Chondrocyte (in vitro differentiated cells): Measurements from ENCODE around the gene MRPL41. TPM values are rescaled to one million over a fixed set of nuclear protein-coding genes. Genes with fewer than 3 reads are reported as not detected.
"Not testable (repeated sequence)": the region's sequence is repeated elsewhere in the genome, so short reads cannot be mapped to it uniquely, and the experiment has no call there.

Source experiments
- DNase-seq: peaks from one replicate; pipeline ENCODE4 v3.0.0; 2021; ENCODE audit warnings: mixed read lengths, low spot score
- H3K27ac Mint-ChIP-seq: one replicate; pipeline ENCODE4 v1.8.0; 2021; ENCODE audit warnings: mild to moderate bottlenecking, moderate library complexity, mixed read lengths; ENCODE audit not compliant: unreplicated experiment
- H3K27me3 Mint-ChIP-seq: 2 replicates; pipeline ENCODE4 v1.8.0; 2021; ENCODE audit warnings: low read depth, mixed read lengths
- H3K36me3 Mint-ChIP-seq: 2 replicates; pipeline ENCODE4 v1.8.0; 2021; ENCODE audit warnings: low read depth, mixed read lengths
- H3K4me1 Mint-ChIP-seq: 2 replicates; pipeline ENCODE4 v1.8.0; 2021; ENCODE audit warnings: low read depth, mild to moderate bottlenecking, mixed read lengths
- H3K4me3 Mint-ChIP-seq: one replicate; pipeline ENCODE4 v1.8.0; 2021; ENCODE audit warnings: mild to moderate bottlenecking, moderate library complexity, mixed read lengths; ENCODE audit not compliant: unreplicated experiment
- H3K9me3 Mint-ChIP-seq: 2 replicates; pipeline ENCODE4 v1.8.0; 2021; ENCODE audit warnings: low read depth, mixed read lengths
- CTCF ChIP-seq: fragments of 200-600 bp; sonication (generic); IDR thresholded peaks from 2 replicates; pipeline ENCODE4 v1.5.0; 2021; ENCODE audit warnings: antibody characterized with exemption, mild to moderate bottlenecking, moderate library complexity
- total RNA-seq: library from RNA; stranded (reverse); gene quantifications from 3 replicates; pipeline ENCODE4 v1.2.1, GENCODE V29; 2021

MRPL41 gene
- total RNA-seq, 1 donor from 2014 or later, result 55.4 TPM

DNA sequence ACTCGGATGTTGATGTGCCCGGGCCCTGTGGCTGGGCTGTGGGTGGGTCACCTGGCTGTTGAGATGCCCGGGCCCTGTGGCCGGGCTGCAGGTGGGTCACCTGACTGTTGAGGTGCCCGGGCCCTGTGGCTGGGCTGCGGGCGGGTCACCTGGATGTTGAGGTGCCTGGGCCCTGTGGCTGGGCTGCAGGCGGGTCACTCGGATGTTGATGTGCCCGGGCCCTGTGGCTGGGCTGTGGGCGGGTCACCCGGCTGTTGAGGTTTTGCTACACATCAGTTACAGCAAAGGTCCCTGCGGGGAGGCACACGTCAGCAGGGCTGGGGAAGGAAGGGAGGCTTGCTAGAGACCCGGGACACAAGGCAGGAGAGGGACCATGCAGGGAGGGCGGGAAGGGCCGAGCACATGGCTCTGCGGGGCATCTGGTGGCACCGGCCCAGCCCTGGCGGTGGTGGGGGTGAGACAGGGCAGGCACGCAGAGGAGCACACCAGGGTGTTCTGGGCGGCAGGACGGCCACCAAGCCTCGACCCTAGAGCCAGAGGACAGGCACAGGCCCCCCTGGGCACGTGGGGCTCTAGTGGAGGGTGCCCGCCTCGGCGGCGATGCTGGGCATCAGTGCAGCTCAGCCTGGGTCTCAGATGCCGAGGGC lies 36.9 kb upstream of the MRPL41 start:
- Mint-ChIP-seq H3K4me1 (no peaks in the 10 kb centered on the region), H3K27ac (no peak overlapping the region), H3K9me3 (no peaks in the 10 kb centered on the region), H3K27me3 (no peaks in the 10 kb centered on the region), H3K36me3 (peaks cover 1% of the 10 kb centered on the region), H3K4me3 (no peak overlapping the region)
- DNase-seq, result no peak
- TF ChIP-seq CTCF, result no peak

DNA sequence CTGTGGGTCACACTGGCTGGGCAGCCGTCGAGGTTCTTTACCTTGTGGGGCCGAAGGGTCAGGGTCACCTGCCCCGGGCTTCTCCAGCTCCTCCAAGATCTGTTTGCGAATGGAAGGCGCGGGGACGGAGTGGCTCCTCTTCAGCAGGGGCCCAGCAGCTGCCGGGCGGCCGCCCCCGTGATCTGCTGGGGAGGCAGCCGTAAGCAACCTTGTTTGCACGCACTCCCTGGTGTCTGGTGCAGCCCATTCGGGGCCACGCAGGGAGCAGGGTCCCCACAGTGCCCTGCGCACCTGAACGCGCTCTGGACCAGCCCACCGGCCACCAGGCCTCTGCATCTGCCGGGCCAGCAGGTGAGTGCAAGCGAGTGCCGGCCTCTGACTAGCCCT lies 36.3 kb upstream of the MRPL41 start:
- H3K4me3 Mint-ChIP-seq, result no peak overlapping the region
- H3K27me3 Mint-ChIP-seq, result no peaks in the 10 kb centered on the region
- TF ChIP-seq CTCF, result no peak
- no peaks in the 10 kb centered on the region for H3K4me1 Mint-ChIP-seq
- H3K9me3 Mint-ChIP-seq, result no peaks in the 10 kb centered on the region
- H3K36me3 Mint-ChIP-seq, result peaks cover 1% of the 10 kb centered on the region
- H3K27ac Mint-ChIP-seq, result no peak overlapping the region
- no peak for DNase-seq

DNA sequence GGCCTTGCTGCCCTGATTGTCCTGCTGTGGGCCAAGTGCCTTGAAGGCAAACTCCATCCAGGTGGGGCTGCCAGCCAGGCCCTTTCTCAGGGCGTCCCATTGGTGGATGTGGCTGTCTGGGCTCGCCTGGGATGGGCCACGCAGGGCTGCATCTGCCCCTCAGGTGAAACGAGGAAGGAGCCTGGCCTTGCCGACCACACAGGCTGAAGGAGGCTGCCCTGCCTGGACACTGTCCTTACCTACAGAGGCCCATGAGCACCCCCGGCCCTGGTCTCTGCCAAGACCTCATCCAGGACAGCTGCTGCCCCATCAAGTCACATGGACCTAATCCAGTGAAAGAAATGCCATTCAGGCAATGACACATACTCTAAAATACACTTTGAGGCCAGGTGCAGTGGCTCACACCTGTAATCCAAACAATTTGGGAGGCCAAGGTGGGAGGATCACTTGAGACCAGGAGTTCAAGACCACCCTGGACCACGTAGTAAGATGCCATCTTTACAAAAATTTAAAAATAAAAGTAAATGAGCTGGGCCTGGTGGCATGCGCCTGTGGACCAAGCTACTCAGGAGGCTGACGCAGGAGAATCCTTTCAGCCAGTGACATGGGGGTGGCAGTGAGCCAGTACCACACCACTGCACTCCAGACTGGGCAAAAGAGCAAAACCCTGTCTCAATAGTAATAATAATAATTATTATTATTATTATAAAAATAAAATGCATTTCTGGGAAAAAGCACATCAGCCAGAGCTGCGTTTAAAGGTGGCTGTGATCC lies 35.3 kb upstream of the MRPL41 start:
- no peaks in the 10 kb centered on the region for H3K27me3 Mint-ChIP-seq
- peaks cover 3% of the 10 kb centered on the region for H3K36me3 Mint-ChIP-seq
- DNase-seq, result no peak
- no peak overlapping the region for H3K27ac Mint-ChIP-seq
- no peaks in the 10 kb centered on the region for H3K4me1 Mint-ChIP-seq
- H3K4me3 Mint-ChIP-seq, result no peak overlapping the region
- no peak for TF ChIP-seq CTCF
- no peaks in the 10 kb centered on the region for H3K9me3 Mint-ChIP-seq

DNA sequence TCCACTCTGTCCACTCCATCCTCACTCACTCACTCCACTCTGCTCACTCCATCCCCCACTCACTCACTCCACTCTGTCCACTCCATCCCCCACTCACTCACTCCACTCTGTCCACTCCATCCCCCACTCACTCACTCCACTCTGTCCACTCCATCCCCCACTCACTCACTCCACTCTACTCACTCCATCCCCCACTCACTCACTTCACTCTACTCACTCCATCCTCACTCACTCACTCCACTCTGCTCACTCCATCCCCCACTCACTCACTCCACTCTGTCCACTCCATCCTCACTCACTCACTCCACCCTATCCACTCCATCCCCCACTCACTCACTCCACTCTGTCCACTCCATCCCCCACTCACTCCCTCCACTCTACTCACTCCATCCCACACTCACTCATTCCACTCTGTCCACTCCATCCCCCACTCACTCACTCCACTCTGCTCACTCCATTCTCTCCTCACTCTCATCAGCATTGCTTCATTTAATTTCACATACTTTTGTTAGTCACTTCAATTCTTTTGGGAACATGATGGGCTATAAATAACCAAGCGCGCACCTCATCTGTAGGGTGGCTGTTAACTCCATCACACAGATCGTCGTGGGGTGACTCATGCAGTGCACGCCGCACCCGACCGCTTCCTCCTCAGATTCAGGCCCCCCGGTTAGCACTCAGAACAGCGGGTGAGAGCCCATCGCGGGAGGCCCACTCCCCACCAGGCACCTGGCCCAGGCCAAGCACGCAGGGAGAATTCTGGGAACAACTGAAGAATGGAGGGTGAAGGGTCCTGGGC lies 32.8 kb upstream of the MRPL41 start:
- not testable (repeated sequence) for H3K9me3 Mint-ChIP-seq, H3K27me3 Mint-ChIP-seq, H3K27ac Mint-ChIP-seq, H3K36me3 Mint-ChIP-seq, H3K4me3 Mint-ChIP-seq, H3K4me1 Mint-ChIP-seq, DNase-seq

- H3K4me1 Mint-ChIP-seq, result no peaks in the 10 kb centered on the region
- no peak for TF ChIP-seq CTCF
- no peak overlapping the region for H3K4me3 Mint-ChIP-seq
- no peak overlapping the region for H3K27ac Mint-ChIP-seq
- H3K36me3 Mint-ChIP-seq, result peaks cover 4% of the 10 kb centered on the region
- DNase-seq, result no peak
- no peaks in the 10 kb centered on the region for H3K9me3 Mint-ChIP-seq
- H3K27me3 Mint-ChIP-seq, result no peaks in the 10 kb centered on the region
Measured at GRCh38 chr9:137519553-137519952, 32.1 kb upstream of the MRPL41 start.
